AG09319 (cell line): Measurements from ENCODE around the gene TMEM135.
"Not testable (repeated sequence)": the region's sequence is repeated elsewhere in the genome, so short reads cannot be mapped to it uniquely, and the experiment has no call there.

Experiments
- DNase-seq: peaks from one replicate; pipeline ENCODE4 v3.0.0-alpha.2; 2010; ENCODE audit warnings: low read depth; ENCODE audit errors: extremely low read depth
- TF ChIP-seq, protein P1 (sequence below): IDR thresholded peaks from 2 replicates; pipeline ENCODE4 v1.5.1; 2011; ENCODE audit warnings: low read depth, mild to moderate bottlenecking, inconsistent platforms, low read length, moderate library complexity

The TMEM135 gene

GRCh38 chr11:87020764-87021365 is 16.9 kb upstream of the TMEM135 start:
- DNase-seq: no peak
- TF ChIP-seq, protein P1, sequence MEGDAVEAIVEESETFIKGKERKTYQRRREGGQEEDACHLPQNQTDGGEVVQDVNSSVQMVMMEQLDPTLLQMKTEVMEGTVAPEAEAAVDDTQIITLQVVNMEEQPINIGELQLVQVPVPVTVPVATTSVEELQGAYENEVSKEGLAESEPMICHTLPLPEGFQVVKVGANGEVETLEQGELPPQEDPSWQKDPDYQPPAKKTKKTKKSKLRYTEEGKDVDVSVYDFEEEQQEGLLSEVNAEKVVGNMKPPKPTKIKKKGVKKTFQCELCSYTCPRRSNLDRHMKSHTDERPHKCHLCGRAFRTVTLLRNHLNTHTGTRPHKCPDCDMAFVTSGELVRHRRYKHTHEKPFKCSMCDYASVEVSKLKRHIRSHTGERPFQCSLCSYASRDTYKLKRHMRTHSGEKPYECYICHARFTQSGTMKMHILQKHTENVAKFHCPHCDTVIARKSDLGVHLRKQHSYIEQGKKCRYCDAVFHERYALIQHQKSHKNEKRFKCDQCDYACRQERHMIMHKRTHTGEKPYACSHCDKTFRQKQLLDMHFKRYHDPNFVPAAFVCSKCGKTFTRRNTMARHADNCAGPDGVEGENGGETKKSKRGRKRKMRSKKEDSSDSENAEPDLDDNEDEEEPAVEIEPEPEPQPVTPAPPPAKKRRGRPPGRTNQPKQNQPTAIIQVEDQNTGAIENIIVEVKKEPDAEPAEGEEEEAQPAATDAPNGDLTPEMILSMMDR: no peak

GRCh38 chr11:87022254-87022653 is 15.5 kb upstream of the TMEM135 start:
- TF ChIP-seq, protein P1: no peak
- DNase-seq: no peak

DNA sequence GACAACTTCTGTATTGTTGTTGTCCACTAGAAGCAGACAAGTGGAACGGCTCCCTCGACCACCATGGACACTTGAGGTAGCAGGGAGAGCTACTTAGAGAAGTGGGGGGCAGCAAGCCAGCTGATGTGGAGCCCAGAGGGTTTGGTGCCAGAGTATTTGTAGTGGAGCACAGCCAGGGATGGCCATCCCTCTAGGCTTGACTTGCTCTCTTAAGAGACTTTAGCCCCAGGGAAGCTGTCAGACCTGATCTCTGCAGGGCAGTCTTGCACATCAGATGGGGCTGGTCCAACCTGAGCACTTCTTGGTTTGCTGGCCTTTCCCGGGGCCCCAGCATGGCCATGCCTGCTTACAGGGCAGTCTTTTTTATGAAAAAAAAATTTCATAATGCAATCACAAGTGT is 15.0 kb upstream of the TMEM135 start:
- no peak for DNase-seq
- TF ChIP-seq, protein P1: no peak

DNA sequence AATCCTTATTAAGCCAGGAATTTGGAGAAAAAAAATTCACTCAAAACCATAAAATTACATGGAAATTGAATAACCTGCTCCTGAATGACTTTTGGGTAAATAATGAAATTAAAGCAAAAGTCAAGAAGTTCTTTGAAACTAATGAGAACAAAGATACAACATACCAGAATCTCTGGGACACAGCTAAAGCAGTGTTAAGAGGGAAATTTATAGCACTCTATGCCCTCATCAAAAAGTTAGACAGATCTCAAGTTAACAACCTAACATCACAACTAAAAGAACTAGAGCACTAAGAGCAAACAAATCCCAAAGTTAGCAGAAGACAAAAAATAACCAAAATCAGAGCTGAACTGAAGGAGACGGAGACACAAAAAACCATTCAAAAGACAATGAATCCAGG is 11.3 kb upstream of the TMEM135 start:
- DNase-seq: not testable (repeated sequence)

GRCh38 chr11:87030458-87031054 is 7.2 kb upstream of the TMEM135 start:
- TF ChIP-seq, protein P1: no peak
- DNase-seq: no peak

GRCh38 chr11:87031433-87032170 is 6.1 kb upstream of the TMEM135 start:
- TF ChIP-seq, protein P1: no peak
- DNase-seq: no peak

GRCh38 chr11:87033561-87033960 is 4.2 kb upstream of the TMEM135 start:
- DNase-seq: no peak
- TF ChIP-seq, protein P1: no peak
